H9 (cell line): ENCODE results near the gene NINL. TPM values are rescaled to one million over a fixed set of nuclear protein-coding genes. Genes with fewer than 3 reads are reported as not detected.

ENCODE experiments used
- DNase-seq: peaks from one replicate; pipeline ENCODE4 v3.0.0-alpha.2; 2017
- H2AFZ ChIP-seq: one replicate; pipeline ENCODE4 v1.6.1; 2013; ENCODE audit warnings: mild to moderate bottlenecking, low read length, control low read depth, moderate library complexity
- H2AK5ac ChIP-seq: 2 replicates; pipeline ENCODE4 v1.6.1; 2013; ENCODE audit warnings: low read length, control low read depth, mixed read lengths; ENCODE audit not compliant: insufficient read length
- H2BK120ac ChIP-seq: one replicate; pipeline ENCODE4 v1.6.1; 2013; ENCODE audit warnings: low read depth, mild to moderate bottlenecking, low read length, control low read depth, inconsistent platforms; ENCODE audit not compliant: poor library complexity, severe bottlenecking
- H2BK12ac ChIP-seq: 2 replicates; pipeline ENCODE4 v1.6.1; 2013; ENCODE audit warnings: low read length, control low read depth, mixed read lengths, low read depth; ENCODE audit not compliant: insufficient read length
- H2BK15ac ChIP-seq: 2 replicates; pipeline ENCODE4 v1.6.1; 2013; ENCODE audit warnings: low read depth, low read length, control low read depth
- H2BK20ac ChIP-seq: one replicate; pipeline ENCODE4 v1.6.1; 2013; ENCODE audit warnings: low read depth, mild to moderate bottlenecking, low read length, control low read depth, inconsistent platforms; ENCODE audit not compliant: poor library complexity, severe bottlenecking
- H2BK5ac ChIP-seq: 2 replicates; pipeline ENCODE4 v1.6.1; 2013; ENCODE audit warnings: low read length, control low read depth, mixed read lengths; ENCODE audit not compliant: insufficient read length
- H3K14ac ChIP-seq: 2 replicates; pipeline ENCODE4 v1.6.1; 2013; ENCODE audit warnings: low read length, control low read depth; ENCODE audit not compliant: insufficient read depth
- H3K18ac ChIP-seq: 2 replicates; pipeline ENCODE4 v1.6.1; 2013; ENCODE audit warnings: low read depth, mild to moderate bottlenecking, mixed read lengths, low read length, control low read depth; ENCODE audit not compliant: insufficient read length
- H3K23ac ChIP-seq: 2 replicates; pipeline ENCODE4 v1.6.1; 2013; ENCODE audit warnings: low read length, control low read depth, mixed read lengths, low read depth; ENCODE audit not compliant: insufficient read length
- H3K23me2 ChIP-seq: 2 replicates; pipeline ENCODE4 v1.6.1; 2013; ENCODE audit warnings: low read depth, mild to moderate bottlenecking, mixed read lengths, low read length, control low read depth; ENCODE audit not compliant: insufficient read length, poor library complexity, severe bottlenecking
- H3K27ac ChIP-seq: 2 replicates; pipeline ENCODE4 v1.5.1; 2013; ENCODE audit warnings: low read length, control low read depth, mixed read lengths, low read depth; ENCODE audit not compliant: insufficient read length
- H3K27me3 ChIP-seq: 2 replicates; pipeline ENCODE4 v1.6.1; 2013; ENCODE audit warnings: low read length, control low read depth, inconsistent platforms; ENCODE audit not compliant: insufficient read depth
- H3K4ac ChIP-seq: 2 replicates; pipeline ENCODE4 v1.6.1; 2013; ENCODE audit warnings: low read depth, mild to moderate bottlenecking, control low read depth, inconsistent platforms, low read length, moderate library complexity
- H3K4me1 ChIP-seq: 2 replicates; pipeline ENCODE4 v1.6.1; 2013; ENCODE audit warnings: low read length, control low read depth, inconsistent platforms; ENCODE audit not compliant: insufficient read depth
- H3K4me2 ChIP-seq: 2 replicates; pipeline ENCODE4 v1.6.1; 2013; ENCODE audit warnings: low read length, control low read depth, mixed read lengths; ENCODE audit not compliant: insufficient read length, insufficient read depth
- H3K56ac ChIP-seq: 2 replicates; pipeline ENCODE4 v1.6.1; 2013; ENCODE audit warnings: low read depth, mild to moderate bottlenecking, mixed read lengths, low read length, control low read depth; ENCODE audit not compliant: insufficient read length
- H3K79me1 ChIP-seq: 2 replicates; pipeline ENCODE4 v1.6.1; 2013; ENCODE audit warnings: low read depth, mild to moderate bottlenecking, moderate library complexity, low read length, control low read depth, inconsistent platforms; ENCODE audit not compliant: insufficient read depth, poor library complexity, severe bottlenecking
- H3K79me2 ChIP-seq: 2 replicates; pipeline ENCODE4 v1.6.1; 2013; ENCODE audit warnings: low read length, control low read depth, inconsistent platforms; ENCODE audit not compliant: insufficient read depth
- H3K9ac ChIP-seq: 2 replicates; pipeline ENCODE4 v1.6.1; 2013; ENCODE audit warnings: low read length, control low read depth, mixed read lengths; ENCODE audit not compliant: insufficient read length; ENCODE audit errors: extremely low read depth
- H3K9me3 ChIP-seq: one replicate; pipeline ENCODE4 v1.6.1; 2013; ENCODE audit warnings: low read depth, low read length, inconsistent platforms; ENCODE audit not compliant: control insufficient read depth
- H3T11ph ChIP-seq: one replicate; pipeline ENCODE4 v1.6.1; 2013; ENCODE audit warnings: mild to moderate bottlenecking, low read length, control low read depth, inconsistent platforms
- H4K20me1 ChIP-seq: one replicate; pipeline ENCODE4 v1.6.1; 2013; ENCODE audit not compliant: control insufficient read depth, insufficient read length, insufficient read depth
- H4K5ac ChIP-seq: 2 replicates; pipeline ENCODE4 v1.6.1; 2013; ENCODE audit warnings: low read depth, mild to moderate bottlenecking, mixed read lengths, low read length, control low read depth; ENCODE audit not compliant: insufficient read length
- H4K8ac ChIP-seq: replicated peaks from 2 replicates; pipeline ENCODE4 v1.6.1; 2013; ENCODE audit warnings: low read length, control low read depth, mixed read lengths, low read depth; ENCODE audit not compliant: insufficient read length
- H4K91ac ChIP-seq: 2 replicates; pipeline ENCODE4 v1.6.1; 2013; ENCODE audit warnings: low read depth, mild to moderate bottlenecking, moderate library complexity, mixed read lengths, low read length, control low read depth; ENCODE audit not compliant: insufficient read length
- H3K27ac Mint-ChIP-seq, 3 experiments: 2 replicates in 2 of 3; 3 replicates in 1 of 3; pipeline ENCODE4 v1.8.0; 2020 to 2021; ENCODE audit warnings: mixed read lengths in 3 of 3, mild to moderate bottlenecking in 1 of 3, moderate library complexity in 1 of 3
- H3K27me3 Mint-ChIP-seq: 2 replicates; pipeline ENCODE4 v1.8.0; 2021; ENCODE audit warnings: low read depth, mild to moderate bottlenecking, moderate library complexity, mixed read lengths
- H3K36me3 Mint-ChIP-seq, 3 experiments: 2 replicates in 2 of 3; 3 replicates in 1 of 3; pipeline ENCODE4 v1.8.0; 2020 to 2021; ENCODE audit warnings: low read depth in 3 of 3, mixed read lengths in 3 of 3; ENCODE audit not compliant: insufficient read depth in 1 of 3
- H3K4me1 Mint-ChIP-seq, 2 experiments: 2 replicates each; pipeline ENCODE4 v1.8.0; 2020; ENCODE audit warnings: mixed read lengths in 2 of 2
- H3K4me3 Mint-ChIP-seq, 2 experiments: 2 replicates in 1 of 2; 3 replicates in 1 of 2; pipeline ENCODE4 v1.8.0; 2020 to 2021; ENCODE audit warnings: mild to moderate bottlenecking in 2 of 2, mixed read lengths in 2 of 2, moderate library complexity in 1 of 2
- H3K9me3 Mint-ChIP-seq, 2 experiments: 2 replicates in 1 of 2; 3 replicates in 1 of 2; pipeline ENCODE4 v1.8.0; 2020; ENCODE audit warnings: mild to moderate bottlenecking in 2 of 2, mixed read lengths in 2 of 2, moderate library complexity in 1 of 2
- CTCF ChIP-seq: fragments of 200-600 bp; sonication (generic); conservative IDR thresholded peaks from 3 replicates; pipeline ENCODE4 v1.8.0; 2021; ENCODE audit warnings: antibody characterized with exemption, mild to moderate bottlenecking
- WGBS: extraction: QIAGEN DNeasy Blood & Tissue Kit; methylation state at CpG from one replicate; pipeline ENCODE4 v1.1.7; 2013; ENCODE audit warnings: missing lambda C conversion rate, low lambda C conversion rate, mixed read lengths; ENCODE audit not compliant: insufficient read length; ENCODE audit errors: extremely low coverage; 5-methylcytosine and 5-hydroxymethylcytosine counted together
- total RNA-seq: library from RNA; stranded (reverse); gene quantifications from 2 replicates; pipeline ENCODE4 v1.2.1, GENCODE V29; 2021

NINL gene
- total RNA-seq, 1 experiment from 2014 or later = 34.3 TPM

- H3K27me3 Mint-ChIP-seq = no peaks in the 10 kb centered on the region
- no peak overlapping the region for H4K5ac ChIP-seq
- H4K8ac ChIP-seq = no peak overlapping the region
- peak overlapping the region; percentile 1 to 27 (median 7); a peak in 2 of 7 replicates for H3K27ac Mint-ChIP-seq
- H4K91ac ChIP-seq = no peak overlapping the region
- H3K18ac ChIP-seq = no peak overlapping the region
- no peak overlapping the region for H3K9ac ChIP-seq
- WGBS = no CpG with 5 or more reads among the region's 12 CpGs
- no peak overlapping the region for H3K23ac ChIP-seq
- no peaks in the 10 kb centered on the region for H3K79me1 ChIP-seq
- peaks cover 10 to 25% of the 10 kb centered on the region in 2 experiments for H3K4me1 Mint-ChIP-seq
- no peak overlapping the region for H2BK15ac ChIP-seq
- TF ChIP-seq CTCF = no peak
- H2BK20ac ChIP-seq = no peak overlapping the region
- no peak overlapping the region for H3K4ac ChIP-seq
- no peak overlapping the region for H2AK5ac ChIP-seq
- no peaks in the 10 kb centered on the region for H4K20me1 ChIP-seq
- DNase-seq = no peak
- H3K4me1 ChIP-seq = no peaks in the 10 kb centered on the region; the same call in 1 of the 2 replicates
- H2BK12ac ChIP-seq = no peak overlapping the region
- no peak overlapping the region for H3K4me2 ChIP-seq
- H3K27ac ChIP-seq = no peak overlapping the region
- no peak overlapping the region for H2BK5ac ChIP-seq
- no peaks in the 10 kb centered on the region for H3K9me3 ChIP-seq
- no peaks in the 10 kb centered on the region for H3K23me2 ChIP-seq
- no peak overlapping the region for H3K14ac ChIP-seq
- H3K36me3 Mint-ChIP-seq = peaks cover 28 to 64% (median 61%) of the 10 kb centered on the region in 3 experiments
- no peak overlapping the region for H3T11ph ChIP-seq
- no peak overlapping the region for H2AFZ ChIP-seq
- H3K56ac ChIP-seq = no peak overlapping the region
- H3K9me3 Mint-ChIP-seq = no peaks in the 10 kb centered on the region; a peak in 1 of 5 replicates
- H2BK120ac ChIP-seq = no peak overlapping the region
- H3K4me3 Mint-ChIP-seq = no peak overlapping the region
- H3K79me2 ChIP-seq = no peaks in the 10 kb centered on the region
- H3K27me3 ChIP-seq = no peaks in the 10 kb centered on the region
Observed at GRCh38 chr20:25484911-25485511, 100.3 kb downstream of the NINL start.
